IPS DF 19.7 (cell line): ENCODE measurements around the gene SMKR1.
"Not testable (repeated sequence)": the region's sequence is repeated elsewhere in the genome, so short reads cannot be mapped to it uniquely, and the experiment has no call there.

Experiments
- DNase-seq: peaks from one replicate; pipeline ENCODE4 v3.0.0-alpha.2; 2013; ENCODE audit warnings: low read depth, low spot score

Gene SMKR1

GRCh38 chr7:129501760-129502707 lies at the start of gene SMKR1:
TSS of gene SMKR1 (plus strand) at chr7:129502531. CDS start at chr7:129502825, 294 bp downstream.
- DNase-seq, result no peak

- no peak for DNase-seq
Measured at GRCh38 chr7:129452589-129453231, 49.6 kb upstream of the SMKR1 start.

- no peak for DNase-seq
Measured at GRCh38 chr7:129453510-129454248, 48.7 kb upstream of the SMKR1 start.

GRCh38 chr7:129454249-129454551 lies 48.1 kb upstream of the SMKR1 start:
- DNase-seq, result no peak

GRCh38 chr7:129456421-129456820 lies 45.9 kb upstream of the SMKR1 start:
- DNase-seq, result no peak

GRCh38 chr7:129457101-129457500 lies 45.2 kb upstream of the SMKR1 start:
- no peak for DNase-seq

- no peak for DNase-seq
Measured at GRCh38 chr7:129458171-129458570, 44.2 kb upstream of the SMKR1 start.

GRCh38 chr7:129461809-129462208 lies 40.5 kb upstream of the SMKR1 start:
- no peak for DNase-seq

- no peak for DNase-seq
Measured at GRCh38 chr7:129462420-129462819, 39.9 kb upstream of the SMKR1 start.

- DNase-seq, result no peak
Measured at GRCh38 chr7:129464194-129464593, 38.1 kb upstream of the SMKR1 start.

GRCh38 chr7:129465080-129465479 lies 37.3 kb upstream of the SMKR1 start:
- DNase-seq, result no peak

GRCh38 chr7:129466796-129467195 lies 35.5 kb upstream of the SMKR1 start:
- no peak for DNase-seq

GRCh38 chr7:129468087-129468486 lies 34.2 kb upstream of the SMKR1 start:
- no peak for DNase-seq

GRCh38 chr7:129468547-129468946 lies 33.8 kb upstream of the SMKR1 start:
- DNase-seq, result no peak

- no peak for DNase-seq
Measured at GRCh38 chr7:129469930-129470329, 32.4 kb upstream of the SMKR1 start.

GRCh38 chr7:129470411-129470810 lies 31.9 kb upstream of the SMKR1 start:
- no peak for DNase-seq

GRCh38 chr7:129471402-129471827 lies 30.9 kb upstream of the SMKR1 start:
- DNase-seq, result no peak

- not testable (repeated sequence) for DNase-seq
Measured at GRCh38 chr7:129475931-129476330, 26.4 kb upstream of the SMKR1 start.

- DNase-seq, result not testable (repeated sequence)
Measured at GRCh38 chr7:129476398-129476797, 25.9 kb upstream of the SMKR1 start.

- no peak for DNase-seq
Measured at GRCh38 chr7:129479831-129480230, 22.5 kb upstream of the SMKR1 start.

- DNase-seq, result no peak
Measured at GRCh38 chr7:129480674-129481363, 21.5 kb upstream of the SMKR1 start.

GRCh38 chr7:129481376-129481775 lies 21.0 kb upstream of the SMKR1 start:
- not testable (repeated sequence) for DNase-seq
